Lower leg skin (tissue), 3 donors: ENCODE results near the gene TLR3.

Experiments used
- POLR2A ChIP-seq, 2 donors: fragments of 450-650 bp; IDR thresholded peaks; one replicate each; pipeline ENCODE4 v1.6.1; 2016 to 2017; ENCODE audit warnings: antibody characterized with exemption in 2 of 2, mild to moderate bottlenecking in 1 of 2, moderate library complexity in 1 of 2
- TF ChIP-seq, protein P1 (sequence below), 3 donors: fragments of 450-650 bp; IDR thresholded peaks; one replicate each; pipeline ENCODE4 v1.5.1; 2016; ENCODE audit warnings: antibody characterized with exemption in 3 of 3, mild to moderate bottlenecking in 3 of 3, moderate library complexity in 2 of 3

DNA sequence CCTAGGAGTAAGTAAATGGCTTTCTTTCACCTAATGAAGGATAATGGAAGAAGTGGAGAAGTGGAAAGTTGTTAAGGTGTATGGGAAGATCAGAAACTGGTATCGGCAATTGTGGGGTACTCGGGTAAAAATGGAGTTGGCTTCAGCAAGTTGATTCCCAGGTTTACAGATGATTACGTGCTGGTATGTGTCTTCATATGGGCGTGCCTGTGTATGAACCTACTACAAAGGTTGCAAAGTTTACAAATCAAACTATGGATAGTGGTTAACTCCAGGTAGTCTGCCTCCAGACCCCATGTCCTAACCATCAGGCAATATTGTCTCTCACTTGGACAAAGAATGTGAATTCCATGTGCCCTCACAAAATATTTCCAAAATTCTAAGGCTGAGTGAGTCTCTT lies 773 bp downstream of the TLR3 start:
- TF ChIP-seq, protein P1, sequence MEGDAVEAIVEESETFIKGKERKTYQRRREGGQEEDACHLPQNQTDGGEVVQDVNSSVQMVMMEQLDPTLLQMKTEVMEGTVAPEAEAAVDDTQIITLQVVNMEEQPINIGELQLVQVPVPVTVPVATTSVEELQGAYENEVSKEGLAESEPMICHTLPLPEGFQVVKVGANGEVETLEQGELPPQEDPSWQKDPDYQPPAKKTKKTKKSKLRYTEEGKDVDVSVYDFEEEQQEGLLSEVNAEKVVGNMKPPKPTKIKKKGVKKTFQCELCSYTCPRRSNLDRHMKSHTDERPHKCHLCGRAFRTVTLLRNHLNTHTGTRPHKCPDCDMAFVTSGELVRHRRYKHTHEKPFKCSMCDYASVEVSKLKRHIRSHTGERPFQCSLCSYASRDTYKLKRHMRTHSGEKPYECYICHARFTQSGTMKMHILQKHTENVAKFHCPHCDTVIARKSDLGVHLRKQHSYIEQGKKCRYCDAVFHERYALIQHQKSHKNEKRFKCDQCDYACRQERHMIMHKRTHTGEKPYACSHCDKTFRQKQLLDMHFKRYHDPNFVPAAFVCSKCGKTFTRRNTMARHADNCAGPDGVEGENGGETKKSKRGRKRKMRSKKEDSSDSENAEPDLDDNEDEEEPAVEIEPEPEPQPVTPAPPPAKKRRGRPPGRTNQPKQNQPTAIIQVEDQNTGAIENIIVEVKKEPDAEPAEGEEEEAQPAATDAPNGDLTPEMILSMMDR (IDR thresholded peaks at IDR 0.05), result no peak
- TF ChIP-seq POLR2A (IDR thresholded peaks at IDR 0.05), result no peak
